Measurements from ENCODE around the gene NRROS. TPM values are rescaled to one million over a fixed set of nuclear protein-coding genes. Genes with fewer than 3 reads are reported as not detected.

The NRROS gene
- total RNA-seq, 2 experiments from 2014 or later: 37.5 to 47.8 TPM

GRCh38 chr3:196643201-196643749 lies 3.8 kb downstream of the NRROS start:
- Mint-ChIP-seq H3K4me3 (peak overlapping the region; percentile 9), H3K9me3 (ENCODE audit: low read depth) (no peaks in the 10 kb centered on the region), H3K4me1 (peaks cover 77% of the 10 kb centered on the region), H3K27ac (peak overlapping the region; percentile 59), H3K36me3 (peaks cover 46% of the 10 kb centered on the region), H3K27me3 (no peaks in the 10 kb centered on the region)
- CTCF ChIA-PET: interaction anchor here (0.7 to 8.6 kb wide), 3 partner anchors 32 to 65 kb away, joined by 3 to 81 read pairs (median 11); no protein-coding TSS in a partner anchor
- DNase-seq: no peak
- ATAC-seq: no peak

GRCh38 chr3:196643761-196644160 lies 4.3 kb downstream of the NRROS start:
- ATAC-seq: no peak

GRCh38 chr3:196645096-196645495 lies 5.6 kb downstream of the NRROS start:
- Mint-ChIP-seq H3K27ac (no peak overlapping the region), H3K4me3 (no peak overlapping the region), H3K4me1 (peaks cover 77% of the 10 kb centered on the region), H3K36me3 (peaks cover 51% of the 10 kb centered on the region), H3K27me3 (no peaks in the 10 kb centered on the region), H3K9me3 (ENCODE audit: low read depth) (no peaks in the 10 kb centered on the region)
- ATAC-seq: no peak
- no peak for DNase-seq
- CTCF ChIA-PET: interaction anchor here (0.9 to 8.6 kb wide), 5 partner anchors 13 to 116 kb away, joined by 3 to 81 read pairs (median 3); no protein-coding TSS in a partner anchor

More at GRCh38 chr3:196643761-196644160, 4.3 kb downstream of the NRROS start:
- Mint-ChIP-seq H3K36me3 (peaks cover 48% of the 10 kb centered on the region), H3K4me1 (peaks cover 77% of the 10 kb centered on the region), H3K9me3 (ENCODE audit: low read depth) (no peaks in the 10 kb centered on the region), H3K27ac (peak overlapping the region; percentile 48), H3K4me3 (peak overlapping the region; percentile 9), H3K27me3 (no peaks in the 10 kb centered on the region)
- DNase-seq: no peak
- CTCF ChIA-PET: interaction anchor here (2.1 to 8.6 kb wide), 2 partner anchors 33 to 41 kb away, joined by 8 to 81 read pairs; no protein-coding TSS in a partner anchor

GRCh38 chr3:196645897-196646665 lies 6.6 kb downstream of the NRROS start:
- no peak overlapping the region for H3K4me3 Mint-ChIP-seq
- ATAC-seq (no peak), DNase-seq (no peak)
- no peaks in the 10 kb centered on the region for H3K27me3 Mint-ChIP-seq
- no peaks in the 10 kb centered on the region for H3K9me3 Mint-ChIP-seq (ENCODE audit: low read depth)
- CTCF ChIA-PET: interaction anchor here (2.1 to 8.6 kb wide), 2 partner anchors 35 to 39 kb away, joined by 8 to 81 read pairs; no protein-coding TSS in a partner anchor
- H3K27ac Mint-ChIP-seq: peak overlapping the region; percentile 32
- peaks cover 76% of the 10 kb centered on the region for H3K4me1 Mint-ChIP-seq
- peaks cover 49% of the 10 kb centered on the region for H3K36me3 Mint-ChIP-seq

GRCh38 chr3:196646666-196647216 lies 7.2 kb downstream of the NRROS start:
- CTCF ChIA-PET: interaction anchor here (0.9 kb wide), 1 partner anchor 39 kb away, joined by 3 read pairs; no protein-coding TSS in a partner anchor
- Mint-ChIP-seq H3K9me3 (ENCODE audit: low read depth) (no peaks in the 10 kb centered on the region), H3K4me1 (peaks cover 72% of the 10 kb centered on the region), H3K4me3 (no peak overlapping the region), H3K27me3 (no peaks in the 10 kb centered on the region), H3K27ac (no peak overlapping the region), H3K36me3 (peaks cover 48% of the 10 kb centered on the region)
- ATAC-seq: no peak
- DNase-seq: no peak

- no peak for ATAC-seq
- Mint-ChIP-seq H3K36me3 (peaks cover 37% of the 10 kb centered on the region), H3K4me1 (peaks cover 44% of the 10 kb centered on the region), H3K27me3 (no peaks in the 10 kb centered on the region), H3K9me3 (ENCODE audit: low read depth) (no peaks in the 10 kb centered on the region), H3K27ac (no peak overlapping the region), H3K4me3 (no peak overlapping the region)
- CTCF ChIA-PET: interaction anchor here (1.2 kb wide), 1 partner anchor 26 kb away, joined by 4 read pairs; no protein-coding TSS in a partner anchor
- DNase-seq: no peak
These were observed 11.3 kb downstream of the NRROS start for GRCh38 chr3:196650740-196651311.

GRCh38 chr3:196651819-196652218 lies 12.3 kb downstream of the NRROS start:
- Mint-ChIP-seq H3K4me3 (no peak overlapping the region), H3K9me3 (ENCODE audit: low read depth) (no peaks in the 10 kb centered on the region), H3K27me3 (no peaks in the 10 kb centered on the region), H3K4me1 (peaks cover 35% of the 10 kb centered on the region), H3K27ac (no peak overlapping the region), H3K36me3 (peaks cover 36% of the 10 kb centered on the region)
- CTCF ChIA-PET: interaction anchor here (0.7 kb wide), 1 partner anchor 42 kb away, joined by 3 read pairs; no protein-coding TSS in a partner anchor
- ATAC-seq (no peak), DNase-seq (no peak)

GRCh38 chr3:196652961-196653795 lies 13.7 kb downstream of the NRROS start:
- Mint-ChIP-seq H3K27ac (peak overlapping the region; percentile 51), H3K36me3 (peaks cover 41% of the 10 kb centered on the region), H3K27me3 (no peaks in the 10 kb centered on the region), H3K4me3 (no peak overlapping the region), H3K4me1 (peaks cover 28% of the 10 kb centered on the region), H3K9me3 (ENCODE audit: low read depth) (no peaks in the 10 kb centered on the region)
- ATAC-seq: no peak
- CTCF ChIA-PET: interaction anchor here (0.8 to 1.7 kb wide), 2 partner anchors 15 to 43 kb away, joined by 3 read pairs; no protein-coding TSS in a partner anchor
- no peak for DNase-seq

- CTCF ChIA-PET: interaction anchor here (1.7 kb wide), 1 partner anchor 44 kb away, joined by 3 read pairs; no protein-coding TSS in a partner anchor
- H3K9me3 Mint-ChIP-seq (ENCODE audit: low read depth): no peaks in the 10 kb centered on the region
- no peak for ATAC-seq
- H3K36me3 Mint-ChIP-seq: peaks cover 40% of the 10 kb centered on the region
- H3K4me3 Mint-ChIP-seq: no peak overlapping the region
- H3K27me3 Mint-ChIP-seq: no peaks in the 10 kb centered on the region
- DNase-seq: no peak
- H3K4me1 Mint-ChIP-seq: peaks cover 20% of the 10 kb centered on the region
- no peak overlapping the region for H3K27ac Mint-ChIP-seq
These were observed 14.7 kb downstream of the NRROS start for GRCh38 chr3:196654006-196654734.

GRCh38 chr3:196654735-196655090 lies 15.2 kb downstream of the NRROS start:
- H3K4me3 Mint-ChIP-seq: no peak overlapping the region
- peaks cover 39% of the 10 kb centered on the region for H3K36me3 Mint-ChIP-seq
- H3K27ac Mint-ChIP-seq: no peak overlapping the region
- DNase-seq (no peak), ATAC-seq (no peak)
- no peaks in the 10 kb centered on the region for H3K27me3 Mint-ChIP-seq
- no peaks in the 10 kb centered on the region for H3K9me3 Mint-ChIP-seq (ENCODE audit: low read depth)
- H3K4me1 Mint-ChIP-seq: peaks cover 19% of the 10 kb centered on the region
- CTCF ChIA-PET: interaction anchor here (1.7 kb wide), 1 partner anchor 45 kb away, joined by 3 read pairs; no protein-coding TSS in a partner anchor

GRCh38 chr3:196655496-196655895 lies 16.0 kb downstream of the NRROS start:
- no peaks in the 10 kb centered on the region for H3K9me3 Mint-ChIP-seq (ENCODE audit: low read depth)
- no peak overlapping the region for H3K4me3 Mint-ChIP-seq
- DNase-seq: no peak
- H3K4me1 Mint-ChIP-seq: peaks cover 15% of the 10 kb centered on the region
- CTCF ChIA-PET: no interaction called here
- ATAC-seq: no peak
- H3K27me3 Mint-ChIP-seq: no peaks in the 10 kb centered on the region
- peaks cover 42% of the 10 kb centered on the region for H3K36me3 Mint-ChIP-seq
- H3K27ac Mint-ChIP-seq: no peak overlapping the region

- Mint-ChIP-seq H3K27ac (no peak overlapping the region), H3K36me3 (peaks cover 44% of the 10 kb centered on the region), H3K27me3 (no peaks in the 10 kb centered on the region), H3K9me3 (ENCODE audit: low read depth) (no peaks in the 10 kb centered on the region), H3K4me1 (peaks cover 8% of the 10 kb centered on the region), H3K4me3 (no peak overlapping the region)
- ATAC-seq (no peak), DNase-seq (no peak)
- CTCF ChIA-PET: no interaction called here
These were observed 16.7 kb downstream of the NRROS start for GRCh38 chr3:196656213-196656612.

Measured in activated CD8-positive, alpha-beta memory T cell treated with anti-CD3 and anti-CD28 coated beads, Interleukin-2, amount 10 ng/mL, durations not matched to agents 7 days and 5 days (primary cell).